Measurements from ENCODE around the gene EIF3K.

The EIF3K gene

GRCh38 chr19:38653028-38653571 is 34.1 kb downstream of the EIF3K start:
- no peak for TF ChIP-seq FOXM1 (IDR thresholded peaks at IDR 0.05; ENCODE audit: borderline replicate concordance, low read depth)
- no peak for TF ChIP-seq TEAD4 (IDR thresholded peaks at IDR 0.05)
- no peak for TF ChIP-seq REST (IDR thresholded peaks at IDR 0.05; ENCODE audit: low read depth)
- TF ChIP-seq NFIC (IDR thresholded peaks at IDR 0.05), result no peak
- TF ChIP-seq RAD21 (IDR thresholded peaks at IDR 0.05; ENCODE audit: low read depth), result no peak
- no peak for TF ChIP-seq YY1 (IDR thresholded peaks at IDR 0.05; ENCODE audit: low read depth)
- TF ChIP-seq CREB1 (IDR thresholded peaks at IDR 0.05; ENCODE audit: low read depth), result no peak

- no peak for TF ChIP-seq EP300 (IDR thresholded peaks at IDR 0.05; ENCODE audit: borderline replicate concordance)
- no peak for TF ChIP-seq ZBTB7A (IDR thresholded peaks at IDR 0.05; ENCODE audit: low read depth)
- no peak for TF ChIP-seq TEAD4 (IDR thresholded peaks at IDR 0.05)
- TF ChIP-seq EGR1 (IDR thresholded peaks at IDR 0.05), result no peak
- no peak for TF ChIP-seq TCF12 (IDR thresholded peaks at IDR 0.05; ENCODE audit: low read depth)
- TF ChIP-seq REST (IDR thresholded peaks at IDR 0.05; ENCODE audit: low read depth), result no peak
- no peak for TF ChIP-seq YY1 (IDR thresholded peaks at IDR 0.05; ENCODE audit: low read depth)
- no peak for TF ChIP-seq FOXM1 (IDR thresholded peaks at IDR 0.05; ENCODE audit: borderline replicate concordance, low read depth)
- TF ChIP-seq RAD21 (IDR thresholded peaks at IDR 0.05; ENCODE audit: low read depth), result no peak
- TF ChIP-seq NFIC (IDR thresholded peaks at IDR 0.05), result no peak
- no peak for TF ChIP-seq CEBPB (IDR thresholded peaks at IDR 0.05)
Observed at GRCh38 chr19:38654628-38655055, 35.7 kb downstream of the EIF3K start.

GRCh38 chr19:38655148-38655824 is 36.3 kb downstream of the EIF3K start:
- TF ChIP-seq ZBTB7A (IDR thresholded peaks at IDR 0.05; ENCODE audit: low read depth) (no peak), USF1 (IDR thresholded peaks at IDR 0.05) (no peak), FOXM1 (IDR thresholded peaks at IDR 0.05; ENCODE audit: borderline replicate concordance, low read depth) (no peak), TAF1 (IDR thresholded peaks at IDR 0.05; ENCODE audit: low read depth) (no peak), CREB1 (IDR thresholded peaks at IDR 0.05; ENCODE audit: low read depth) (no peak)

- TF ChIP-seq CEBPB (IDR thresholded peaks at IDR 0.05), result peak; percentile 76
- TF ChIP-seq CREB1 (IDR thresholded peaks at IDR 0.05; ENCODE audit: low read depth), result no peak
Observed at GRCh38 chr19:38656171-38656981, 37.4 kb downstream of the EIF3K start.

GRCh38 chr19:38657633-38658222 is 38.7 kb downstream of the EIF3K start:
- TF ChIP-seq REST (IDR thresholded peaks at IDR 0.05; ENCODE audit: low read depth), result no peak
- TF ChIP-seq FOXM1 (IDR thresholded peaks at IDR 0.05; ENCODE audit: borderline replicate concordance, low read depth), result no peak
- no peak for TF ChIP-seq CREB1 (IDR thresholded peaks at IDR 0.05; ENCODE audit: low read depth)
- TF ChIP-seq TCF12 (IDR thresholded peaks at IDR 0.05; ENCODE audit: low read depth), result 0 out of 2 replicates have a peak, but pooled peaks have one; percentile 27
- no peak for TF ChIP-seq RAD21 (IDR thresholded peaks at IDR 0.05; ENCODE audit: low read depth)

Data from Ishikawa (cell line).